CD4-positive, alpha-beta T cell treated with Interleukin-4 for 1 hour (primary cell): ENCODE measurements around the gene CDK14.

Experiments
- DNase-seq, 2 donors: peaks; one replicate each; pipeline ENCODE4 v3.0.0-alpha.2; 2020 to 2022

CDK14 gene

GRCh38 chr7:90595801-90596670 is at the start of gene CDK14:
Gene CDK14, plus strand, starts transcription at chr7:90596321. Its CDS starts 307 bp downstream, at chr7:90596628.
- peak; percentile 16 to 83 for DNase-seq

GRCh38 chr7:90551036-90551435 is 45.1 kb upstream of the CDK14 start:
- DNase-seq, result no peak

- no peak for DNase-seq
These were observed 43.6 kb upstream of the CDK14 start for GRCh38 chr7:90552521-90552920.

DNA sequence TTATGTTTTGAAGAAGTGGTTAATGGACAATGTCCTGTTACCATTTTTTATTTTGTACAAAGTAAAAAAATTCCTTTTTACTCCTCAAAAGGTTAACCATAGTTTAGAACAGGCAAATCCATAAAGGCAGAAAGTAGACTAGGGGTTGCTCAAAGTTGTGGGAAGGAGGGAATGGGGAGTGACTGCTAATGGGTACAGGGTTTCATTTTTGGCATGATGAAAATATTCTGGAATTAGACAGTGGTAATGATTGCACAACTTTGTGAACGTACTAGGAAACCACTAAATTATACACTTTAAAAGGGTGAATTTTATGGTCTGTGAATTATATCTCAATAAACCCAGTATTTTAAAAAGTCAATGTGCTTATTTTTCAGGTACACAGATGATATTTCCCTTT is 35.4 kb upstream of the CDK14 start:
- no peak for DNase-seq

- no peak for DNase-seq
These were observed 32.8 kb upstream of the CDK14 start for GRCh38 chr7:90563286-90563685.

DNA sequence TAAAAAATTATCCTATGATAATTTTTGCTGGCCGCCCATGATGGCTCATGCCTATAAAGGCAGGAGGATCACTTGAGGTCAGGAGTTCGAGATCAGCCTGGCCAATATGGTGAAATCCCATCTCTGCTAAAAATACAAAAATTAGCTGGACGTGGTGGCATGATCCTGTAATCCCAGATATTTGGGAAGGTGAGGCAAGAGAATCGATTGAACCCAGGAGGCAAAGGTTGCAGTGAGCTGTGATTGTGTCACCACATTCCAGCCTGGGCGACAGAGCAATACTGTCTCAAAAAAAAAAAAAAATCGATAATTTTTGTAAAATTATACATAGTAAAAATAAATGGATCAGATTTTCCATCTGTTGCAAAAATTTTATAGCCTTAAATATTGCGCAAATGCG is 31.7 kb upstream of the CDK14 start:
- DNase-seq, result no peak

- peak in 1 of 2 donors; percentile 4 for DNase-seq
These were observed 27.9 kb upstream of the CDK14 start for GRCh38 chr7:90568213-90568612.

GRCh38 chr7:90569368-90569767 is 26.8 kb upstream of the CDK14 start:
- DNase-seq, result no peak

DNA sequence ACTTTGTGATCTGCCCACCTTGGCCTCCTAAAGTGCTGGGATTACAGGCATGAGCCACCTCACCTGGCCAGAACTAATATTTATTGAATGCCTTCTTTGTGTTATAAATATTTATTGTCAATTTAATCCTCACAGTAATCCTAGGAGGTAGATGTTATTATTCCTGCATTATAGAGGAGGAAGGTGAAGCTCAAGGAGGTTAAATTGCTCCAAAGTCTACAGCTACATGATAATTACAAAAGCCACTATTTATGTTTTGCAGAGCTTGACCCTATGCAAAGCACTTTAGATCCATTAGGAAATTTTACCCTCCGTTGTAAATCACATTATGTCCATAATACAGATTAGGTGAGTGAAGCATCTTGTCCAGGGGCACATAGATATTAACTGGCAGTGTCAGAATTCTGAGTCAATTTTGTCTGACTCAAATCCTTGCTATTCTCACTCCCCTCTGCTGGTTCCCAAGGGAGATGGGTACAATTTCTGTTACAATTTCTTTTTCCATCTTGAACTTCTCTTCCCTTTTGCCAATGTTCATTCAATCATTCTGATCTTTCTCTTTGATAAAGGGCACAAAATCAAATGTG is 25.7 kb upstream of the CDK14 start:
- DNase-seq, result no peak

- no peak for DNase-seq
These were observed 21.8 kb upstream of the CDK14 start for GRCh38 chr7:90574146-90574819.

DNA sequence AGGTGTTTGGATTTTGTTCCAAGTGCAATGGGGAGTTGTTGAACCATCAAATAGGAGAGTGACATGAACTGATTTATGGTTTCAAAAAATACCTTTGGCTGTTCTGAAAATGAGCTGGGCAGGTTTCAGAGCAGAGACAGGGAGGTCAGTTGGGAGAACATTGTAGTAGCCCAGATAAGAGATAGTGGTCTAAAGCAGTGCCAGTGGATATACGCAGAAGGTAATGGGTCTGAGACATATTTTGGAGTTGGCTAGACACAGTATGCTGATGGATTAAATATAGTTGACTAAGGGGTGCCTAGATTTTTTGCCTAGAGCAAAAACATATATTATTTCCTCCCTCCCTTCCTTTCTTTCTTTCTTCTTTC is 21.3 kb upstream of the CDK14 start:
- no peak for DNase-seq

DNA sequence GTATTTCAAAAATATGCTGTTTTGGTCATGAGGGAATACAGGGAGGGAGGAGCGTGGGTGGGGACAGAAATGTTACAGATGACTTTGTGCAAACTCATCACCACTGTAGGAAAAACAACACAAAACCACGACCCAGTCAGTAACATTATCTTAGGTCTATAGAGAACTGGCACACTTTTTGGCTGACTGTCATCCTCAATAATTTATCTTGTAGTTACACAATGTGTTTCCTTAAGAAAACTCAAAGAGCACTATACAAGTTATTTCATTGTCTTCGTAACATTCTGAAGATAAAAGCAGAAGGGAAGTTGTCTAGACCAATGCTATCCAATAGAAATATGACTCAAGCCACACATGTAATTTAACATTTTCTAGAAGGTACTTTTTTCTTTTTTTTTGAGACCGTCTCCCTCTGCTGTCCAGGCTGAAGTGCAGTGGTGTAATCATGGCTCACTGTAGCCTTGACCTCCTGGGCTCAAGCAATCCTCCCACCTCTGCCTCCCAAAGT is 16.9 kb upstream of the CDK14 start:
- DNase-seq, result no peak

DNA sequence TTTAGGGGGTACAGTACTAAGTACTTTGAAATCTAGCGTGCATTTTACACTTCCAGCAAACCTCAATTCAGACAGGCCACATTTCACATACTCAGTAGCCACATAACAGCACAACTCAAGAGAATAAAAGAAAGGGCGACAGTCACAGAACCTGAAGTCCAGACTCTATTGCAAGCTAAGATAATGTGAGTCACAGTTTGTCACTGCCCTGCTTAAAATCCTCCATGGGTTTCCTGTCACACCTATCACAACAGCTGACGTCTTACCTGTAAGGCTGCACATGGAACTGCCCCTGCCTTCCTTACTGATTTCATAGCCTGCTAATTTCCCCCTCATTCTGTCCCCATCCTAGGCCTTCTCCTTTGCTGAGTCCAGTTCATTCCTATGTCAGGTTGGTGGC is 16.1 kb upstream of the CDK14 start:
- no peak for DNase-seq

- no peak for DNase-seq
These were observed 14.0 kb upstream of the CDK14 start for GRCh38 chr7:90582164-90582563.

DNA sequence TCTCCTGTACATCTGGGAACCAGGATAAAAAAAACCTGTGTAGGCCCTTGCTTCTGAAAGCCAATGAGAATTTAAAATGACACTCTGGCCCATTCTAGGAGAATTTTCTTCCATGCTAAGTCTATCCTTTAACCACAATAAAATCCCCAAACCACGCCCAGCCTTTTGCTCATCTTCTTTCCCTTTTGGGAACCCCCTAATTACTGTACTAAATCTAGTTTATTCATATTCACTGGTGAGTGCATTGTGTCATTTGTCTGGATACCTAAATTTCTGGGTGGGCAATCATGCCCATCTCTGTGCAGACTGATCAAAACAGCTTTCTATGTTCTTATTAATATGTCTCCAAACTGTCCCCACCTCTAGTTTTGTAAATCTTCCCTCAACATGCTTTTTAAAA is 11.7 kb upstream of the CDK14 start:
- no peak for DNase-seq

- DNase-seq, result no peak
These were observed 10.0 kb upstream of the CDK14 start for GRCh38 chr7:90586091-90586490.

DNA sequence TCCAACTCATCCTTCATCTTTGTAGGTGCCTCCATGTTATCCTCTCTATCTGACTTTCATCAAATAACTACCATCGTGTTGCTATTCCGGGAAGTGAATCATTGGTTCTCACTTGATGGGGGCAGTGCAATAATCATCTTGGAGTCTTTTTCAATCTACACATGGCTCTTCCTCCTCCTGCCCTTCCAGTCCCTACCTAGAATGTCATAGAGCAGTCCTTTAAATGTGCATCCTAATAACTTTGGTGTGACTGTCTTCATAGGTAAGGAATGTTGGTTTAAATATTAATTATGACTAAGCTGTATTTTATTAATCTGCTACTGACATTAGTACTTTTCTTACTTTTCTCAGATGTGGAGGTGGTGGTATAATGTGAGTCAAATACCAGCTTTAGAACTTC is 8.4 kb upstream of the CDK14 start:
- DNase-seq, result no peak

DNA sequence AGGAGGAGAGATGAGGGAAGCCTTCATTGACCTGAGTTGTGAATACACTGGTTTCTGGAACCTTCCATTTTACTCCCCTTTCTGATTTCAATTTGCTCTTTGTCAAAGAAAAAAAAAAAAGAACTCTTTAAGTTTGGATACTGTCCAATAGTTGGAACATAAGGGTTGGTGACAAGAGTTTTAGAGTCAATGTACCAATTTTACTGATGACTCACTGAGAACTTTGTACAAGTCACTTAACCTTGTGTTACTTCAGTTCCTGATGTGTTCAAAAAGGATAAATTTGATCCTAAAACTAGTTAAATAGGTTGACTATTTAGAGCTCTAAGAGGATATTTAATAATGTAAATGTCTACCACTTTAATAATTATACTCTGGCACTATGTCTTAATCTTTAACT is 4.1 kb upstream of the CDK14 start:
- no peak for DNase-seq

DNA sequence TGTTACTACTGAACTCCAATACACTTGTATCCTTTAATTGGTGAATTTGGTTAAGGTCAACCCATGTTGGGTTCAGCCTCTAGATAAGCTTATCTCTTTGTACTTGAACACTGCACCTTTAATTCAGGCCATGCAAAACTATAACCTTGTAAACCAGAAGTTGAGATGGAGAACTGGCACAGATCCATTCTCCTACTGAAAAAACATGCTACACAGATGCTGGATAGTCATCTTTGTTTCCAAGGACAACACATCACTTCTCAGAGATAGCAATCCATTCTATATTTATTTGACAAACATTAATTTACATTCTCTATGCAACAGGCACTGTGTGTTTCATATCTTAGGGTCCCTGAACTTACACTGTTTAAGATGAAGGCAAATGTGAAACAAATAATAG is 2.9 kb upstream of the CDK14 start:
- no peak for DNase-seq

DNA sequence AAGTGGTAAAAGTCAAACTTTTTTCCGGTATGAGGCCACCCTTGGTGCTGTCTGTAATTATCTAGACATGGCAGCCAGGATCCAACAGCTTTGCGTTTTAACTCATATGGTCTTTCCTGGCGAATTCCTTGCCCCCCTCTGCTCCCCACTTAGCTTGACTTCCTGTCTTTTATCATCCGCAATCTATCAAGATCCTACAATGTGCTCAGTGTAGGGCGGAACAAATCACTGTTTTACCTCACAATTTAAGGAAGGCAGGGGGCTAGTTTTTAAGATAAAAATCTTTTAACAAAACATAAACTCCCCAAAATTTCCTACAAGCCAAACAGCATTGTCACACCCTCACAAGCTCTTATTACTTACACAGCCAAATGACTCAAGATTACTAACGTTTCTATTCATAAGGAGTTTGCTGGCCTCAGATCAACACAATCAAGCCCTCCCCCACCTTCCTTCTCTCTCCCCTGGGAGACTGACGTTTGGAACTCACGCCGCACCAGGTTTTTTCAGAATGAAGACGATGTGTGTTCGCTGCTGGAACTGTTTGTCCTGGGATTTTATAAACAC is 1.3 kb upstream of the CDK14 start:
- no peak for DNase-seq

- DNase-seq, result no peak
These were observed 750 bp upstream of the CDK14 start for GRCh38 chr7:90595342-90595800.

DNA sequence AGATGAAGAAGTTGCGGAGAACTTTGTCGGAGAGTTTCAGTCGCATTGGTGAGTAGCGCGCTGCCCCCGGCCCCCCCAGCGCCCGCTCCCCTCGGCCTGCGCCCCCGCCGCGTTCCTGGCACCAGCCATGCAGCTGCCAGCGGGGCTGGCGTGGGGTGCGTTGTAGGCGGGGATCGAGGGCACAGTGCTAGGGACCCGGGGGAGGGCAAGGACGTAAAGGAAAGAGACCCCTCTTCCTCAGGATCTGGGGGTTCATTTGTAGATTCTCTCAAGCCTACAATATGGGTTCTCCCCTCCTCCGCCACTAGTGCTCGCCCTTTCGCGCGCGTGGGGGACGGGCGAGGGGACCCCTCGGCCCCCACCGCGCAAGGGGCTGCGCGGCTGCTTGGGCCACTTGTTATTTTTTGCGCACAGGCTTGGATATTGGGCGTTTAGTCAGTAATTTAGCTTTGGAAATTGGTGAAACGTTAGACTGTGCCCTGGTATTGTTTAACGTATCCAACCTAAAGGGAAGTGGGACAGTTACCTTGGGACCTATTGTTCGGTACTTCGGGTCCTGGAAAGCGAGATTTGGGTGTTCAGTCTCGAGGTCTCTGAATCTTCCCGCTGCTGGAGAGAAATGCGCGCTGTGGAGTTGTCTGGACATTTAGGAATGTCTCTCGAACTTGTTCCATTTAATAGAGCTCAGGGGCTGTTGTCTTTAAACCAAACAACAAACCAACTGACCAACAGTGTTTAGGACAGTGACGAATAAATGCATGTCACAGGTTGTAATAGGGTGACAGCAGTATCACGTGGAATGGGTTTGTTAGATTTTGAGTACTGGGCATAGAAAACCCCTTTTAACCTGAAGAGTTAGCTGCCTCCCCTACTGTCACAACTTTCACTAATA is 796 bp downstream of the CDK14 start:
- no peak for DNase-seq
